OCI-M2 (cell line): ENCODE measurements around the gene SERPING1.

ENCODE experiments used
- DNase-seq: peaks from one replicate; lab custom pipeline; 2025; ENCODE audit not compliant: unreplicated experiment; lab: John Stamatoyannopoulos, UW

The SERPING1 gene

DNA sequence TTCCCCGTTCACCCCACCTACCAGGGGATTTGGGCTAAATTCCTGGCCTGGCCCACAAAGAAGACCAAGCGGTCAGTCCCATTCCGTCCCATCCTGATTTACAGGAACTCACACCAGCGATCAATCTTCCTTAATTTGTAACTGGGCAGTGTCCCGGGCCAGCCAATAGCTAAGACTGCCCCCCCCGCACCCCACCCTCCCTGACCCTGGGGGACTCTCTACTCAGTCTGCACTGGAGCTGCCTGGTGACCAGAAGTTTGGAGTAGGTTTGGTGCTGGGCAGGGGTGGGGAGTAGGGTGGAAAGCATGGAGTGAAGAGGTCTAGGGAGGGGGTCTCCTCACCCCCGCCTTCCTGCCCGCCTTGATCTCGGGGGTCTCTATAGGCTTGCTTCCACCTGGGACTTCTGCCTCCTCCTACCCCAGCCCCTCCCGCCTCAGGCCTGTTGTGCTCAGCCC is at the start of gene SERPING1:
TSS of gene SERPING1 (plus strand) at position 225 of the 455 bp plus-strand sequence. CDS start 586 bp downstream, outside the sequence.
- no peak for DNase-seq

DNA sequence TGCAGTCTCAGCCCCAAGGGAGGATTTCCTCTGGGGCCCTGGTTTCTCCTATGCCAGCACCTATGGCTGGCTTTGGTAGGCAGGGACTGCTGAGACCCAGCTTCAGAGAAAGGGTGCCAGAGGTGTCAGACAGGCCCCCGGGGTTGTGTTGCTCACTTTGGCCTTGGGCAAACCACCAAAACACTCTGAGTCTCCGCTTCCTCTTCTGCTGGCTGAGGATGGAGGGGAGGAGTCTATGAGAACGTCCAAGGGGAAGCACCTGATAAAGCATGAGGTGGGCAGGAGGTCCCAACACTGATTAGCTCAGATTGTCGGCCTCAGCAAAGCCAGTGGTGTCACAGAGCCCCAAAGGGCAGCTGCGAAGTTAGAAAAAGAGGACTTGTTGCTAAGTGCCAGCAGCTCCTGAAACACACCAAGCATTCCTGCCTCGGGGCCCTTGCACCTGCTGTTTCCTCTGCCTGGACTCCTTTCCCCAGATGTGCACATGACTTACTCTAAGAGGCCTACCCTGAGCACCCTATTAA is 49.6 kb upstream of the SERPING1 start:
- DNase-seq = no peak

DNA sequence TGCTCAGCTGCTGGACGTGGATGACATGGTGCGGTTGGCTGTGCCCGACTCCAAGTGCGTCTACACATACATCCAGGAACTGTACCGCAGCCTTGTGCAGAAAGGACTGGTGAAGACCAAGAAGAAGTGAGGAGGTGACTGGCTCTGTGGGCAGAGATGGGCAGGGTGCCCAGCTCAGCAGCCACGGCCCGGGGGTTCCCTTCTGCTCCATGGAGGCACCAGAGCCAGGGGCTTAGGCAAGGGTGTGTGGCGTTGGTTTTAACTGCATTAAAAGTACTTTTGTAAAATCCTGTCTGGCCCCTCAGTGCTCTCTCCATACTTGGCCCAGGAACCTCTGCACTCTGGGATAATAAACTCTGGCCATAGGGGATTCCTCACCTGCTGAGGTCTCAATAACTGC is 47.5 kb upstream of the SERPING1 start:
- no peak for DNase-seq

DNA sequence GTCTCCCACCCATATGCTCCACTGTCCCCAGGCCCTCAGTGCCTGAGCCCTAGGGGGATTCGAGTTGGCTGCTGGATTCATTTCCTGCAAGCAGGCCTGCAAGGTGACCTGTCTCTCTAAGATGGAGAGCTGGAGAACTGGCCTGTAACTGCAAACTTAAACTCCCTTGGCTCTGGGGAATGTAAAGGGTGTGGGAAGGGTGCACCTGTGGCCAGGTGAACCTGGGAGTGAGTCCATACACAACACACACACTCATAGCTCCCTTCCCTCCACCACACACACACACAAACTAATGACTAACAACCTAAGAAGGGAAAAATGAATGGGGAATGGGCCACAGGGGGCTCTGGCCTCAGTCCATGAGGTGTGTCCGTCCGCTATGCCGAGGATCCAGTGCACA is 45.5 kb upstream of the SERPING1 start:
- DNase-seq = no peak

DNA sequence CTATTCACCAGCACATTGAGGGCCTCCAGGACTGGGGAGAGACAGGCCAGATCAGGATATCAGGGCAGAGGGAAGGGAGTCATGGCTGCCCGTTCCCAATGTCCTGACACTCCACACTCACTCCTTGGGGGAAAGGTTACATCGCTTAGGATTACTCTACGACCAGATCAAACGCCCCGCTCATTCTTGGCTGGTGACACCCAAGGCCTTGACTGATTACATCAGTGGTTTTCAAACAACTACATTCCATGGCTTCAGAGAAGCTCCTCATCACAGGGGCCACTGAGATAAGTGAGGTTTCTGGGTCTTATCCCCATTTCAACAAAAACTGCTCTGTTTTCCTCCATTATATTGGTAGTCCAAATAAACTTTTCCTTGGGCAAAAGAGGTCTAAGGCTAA is 45.0 kb upstream of the SERPING1 start:
- DNase-seq = no peak

DNA sequence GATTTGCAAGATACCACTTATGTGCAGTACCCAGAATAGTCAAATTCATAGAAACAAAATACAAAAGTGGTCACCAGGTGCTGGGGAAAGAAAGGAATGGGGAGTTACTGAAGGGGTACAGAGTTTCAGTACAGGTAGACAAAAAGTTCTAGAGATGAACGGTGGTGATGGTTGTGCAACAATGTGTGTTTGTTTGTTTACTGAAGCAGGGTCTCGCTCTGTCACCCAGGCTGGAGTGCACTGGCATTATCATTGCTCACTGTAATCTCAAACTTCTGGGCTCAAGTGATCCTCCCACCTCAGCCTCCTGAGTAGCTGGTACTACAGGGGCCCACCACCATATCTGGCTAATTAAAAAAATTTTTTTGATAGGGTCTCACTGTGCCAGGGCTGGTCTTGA is 42.1 kb upstream of the SERPING1 start:
- no peak for DNase-seq

DNA sequence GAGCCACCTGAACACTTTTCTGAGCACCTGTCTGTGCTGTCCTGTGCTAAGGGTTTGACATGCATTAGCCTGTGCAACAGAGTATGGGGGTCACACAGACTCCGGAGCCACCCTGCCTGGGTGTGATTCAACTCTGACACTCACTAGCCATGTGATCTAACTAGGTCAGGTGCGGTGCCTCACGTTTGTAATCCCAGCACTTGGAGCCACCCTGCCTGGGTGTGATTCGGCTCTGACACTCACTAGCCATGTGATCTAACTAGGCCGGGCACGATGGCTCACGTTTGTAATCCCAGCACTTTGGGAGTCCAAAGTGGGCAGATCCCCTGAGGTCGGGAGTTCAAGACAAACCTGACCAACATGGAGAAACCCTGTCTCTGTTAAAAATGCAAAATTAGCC is 41.4 kb upstream of the SERPING1 start:
- DNase-seq = no peak

DNA sequence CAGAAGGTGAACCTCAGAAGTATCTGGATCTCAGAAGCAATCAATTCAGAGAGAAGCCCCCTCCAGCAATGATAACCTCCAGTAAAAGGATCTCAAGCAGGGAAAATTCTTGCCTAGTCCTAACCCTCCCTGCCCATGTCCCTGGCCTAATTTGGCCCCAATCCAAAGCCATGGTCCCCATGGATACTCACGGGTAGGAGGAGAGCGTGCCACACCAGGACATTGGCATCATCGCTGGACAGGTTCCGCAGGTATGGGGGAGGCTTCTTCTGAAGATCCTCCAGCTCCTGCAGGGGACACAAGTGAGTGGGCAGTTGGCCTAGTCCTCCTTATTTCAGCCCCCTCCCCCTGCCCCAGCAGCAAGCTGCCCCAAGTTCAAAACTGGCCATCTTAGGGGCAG is 37.3 kb upstream of the SERPING1 start:
- no peak for DNase-seq

DNA sequence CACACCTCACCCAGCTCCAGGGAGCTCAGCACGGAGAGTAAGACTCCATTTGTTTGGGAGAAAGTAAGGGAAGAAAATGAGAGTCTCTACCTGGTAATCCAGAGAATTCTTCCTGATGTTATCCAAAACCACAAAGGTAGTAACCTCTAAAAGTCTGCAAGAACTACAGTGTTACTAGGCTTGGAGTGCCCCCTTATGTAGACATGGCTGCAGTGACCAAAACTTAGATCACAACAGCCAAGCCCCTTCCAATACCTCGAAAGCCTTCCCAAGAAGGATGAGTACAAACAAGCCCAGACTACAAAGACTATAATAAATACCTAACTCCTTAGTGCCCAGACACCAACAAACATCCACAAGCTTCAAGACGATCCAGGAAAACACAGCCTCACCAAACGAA is 34.9 kb upstream of the SERPING1 start:
- no peak for DNase-seq

DNA sequence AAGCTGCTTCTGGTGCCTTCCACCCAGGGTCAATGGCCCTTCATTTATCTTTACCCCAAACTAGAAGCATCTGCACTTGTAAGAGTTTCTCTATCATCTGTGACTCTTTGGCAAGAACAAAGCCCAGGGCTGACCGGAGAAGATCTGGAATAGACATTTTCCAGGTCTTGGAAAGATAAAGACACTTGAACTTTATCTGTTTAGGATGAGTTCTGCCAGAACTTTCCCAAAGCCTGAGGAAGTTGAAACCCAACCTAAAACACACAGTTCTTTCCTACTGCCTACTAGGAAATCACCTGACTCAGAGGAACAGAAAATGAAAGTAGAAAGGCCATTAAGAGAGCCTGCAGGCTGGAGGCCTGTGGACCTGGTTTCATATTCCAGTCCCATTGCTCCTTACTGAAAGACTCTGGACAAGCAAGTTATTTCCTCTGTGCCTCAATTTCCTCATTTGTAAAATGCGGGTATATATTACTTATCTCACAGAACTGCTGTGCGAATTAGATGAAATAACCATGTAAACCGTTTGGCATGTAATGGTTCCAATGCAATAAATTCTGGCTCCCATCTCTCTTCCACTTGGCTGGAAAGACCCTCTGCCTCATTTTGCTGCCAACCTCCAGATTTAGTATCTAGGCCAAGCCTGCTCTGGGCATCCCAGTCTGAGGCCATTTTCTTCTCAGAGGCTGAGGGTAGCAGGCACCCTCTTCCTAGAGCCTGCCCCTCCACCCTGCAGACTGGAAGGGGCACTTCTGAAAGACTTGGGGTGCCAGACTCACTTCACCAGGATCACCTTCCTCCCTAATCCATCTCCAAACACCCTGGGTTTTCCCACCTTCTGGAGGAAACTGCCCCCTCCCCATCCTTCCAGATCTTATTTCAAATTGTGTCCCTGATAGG is 31.2 kb upstream of the SERPING1 start:
- no peak for DNase-seq

DNA sequence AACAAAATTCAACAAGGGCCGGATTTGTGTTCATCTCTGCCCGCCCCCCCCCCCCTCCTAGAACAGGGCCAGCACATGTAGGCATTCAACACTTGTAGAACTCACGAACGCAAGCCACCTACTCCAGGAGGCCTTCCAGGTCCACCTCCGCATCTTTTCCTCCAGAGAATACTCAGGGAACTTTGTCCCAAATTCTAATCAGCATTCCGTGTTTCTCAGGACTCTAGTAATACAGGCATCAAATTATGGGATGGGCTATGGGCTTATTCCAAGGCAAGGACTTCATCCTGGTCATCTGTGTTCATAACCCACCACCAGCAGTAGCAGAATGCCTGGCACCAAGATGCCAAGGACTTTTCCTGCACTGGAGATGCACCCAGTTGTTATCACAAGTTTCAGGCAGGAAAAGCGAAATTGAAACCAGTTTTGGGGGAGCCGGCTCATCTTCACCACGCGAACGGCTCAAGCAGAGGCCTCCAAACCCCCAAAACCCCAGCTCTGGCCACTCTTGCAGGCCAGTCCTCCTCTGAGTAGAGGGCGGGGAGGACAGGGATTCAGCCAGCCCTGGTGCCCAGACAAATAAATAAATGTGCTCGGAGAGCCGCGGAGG is 30.5 kb upstream of the SERPING1 start:
- no peak for DNase-seq

DNA sequence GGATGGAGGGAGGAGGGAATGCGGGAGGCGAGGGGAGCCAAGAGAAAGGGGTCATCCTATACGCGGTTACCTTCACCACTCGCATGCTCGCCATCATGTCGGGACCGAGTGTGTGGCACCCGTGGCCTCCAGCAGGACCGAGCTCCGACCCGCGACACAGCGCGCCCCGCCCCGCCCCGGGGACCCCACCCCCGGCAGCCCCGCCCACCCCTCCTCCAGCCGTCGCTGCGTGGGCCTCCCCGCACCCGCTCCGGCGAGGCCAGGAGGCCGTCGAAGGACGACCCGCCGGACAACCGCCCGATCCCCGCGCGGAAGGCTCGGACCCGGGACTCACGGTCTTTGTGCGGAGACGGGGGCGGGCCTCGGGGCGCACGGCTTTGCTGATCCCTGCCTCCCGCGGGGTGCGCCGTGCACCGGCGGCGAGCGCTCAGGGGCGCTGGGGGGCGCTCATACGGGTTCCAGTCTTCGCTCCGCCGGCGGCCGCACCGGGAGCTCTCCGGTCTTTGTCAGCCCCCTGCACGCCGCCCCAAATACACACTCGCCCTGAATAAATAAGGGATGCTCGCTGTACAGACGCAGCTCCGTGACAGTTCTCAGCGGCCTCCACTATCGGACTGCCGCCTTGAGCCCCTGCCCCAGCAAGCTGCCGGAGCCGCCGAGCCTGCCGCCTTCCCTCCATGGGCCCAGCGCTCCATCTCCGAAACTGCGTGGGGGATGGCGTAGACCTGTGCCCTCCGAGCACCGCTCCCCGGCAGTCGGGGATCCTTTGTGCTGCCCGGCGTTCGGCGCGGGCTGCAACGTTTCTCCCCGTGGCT is 29.8 kb upstream of the SERPING1 start, which contains the start of gene UBE2L6:
TSS of gene UBE2L6 (minus strand) at position 158 of the 815 bp plus-strand sequence. CDS start at position 97, 61 bp downstream.
- DNase-seq = no peak

DNA sequence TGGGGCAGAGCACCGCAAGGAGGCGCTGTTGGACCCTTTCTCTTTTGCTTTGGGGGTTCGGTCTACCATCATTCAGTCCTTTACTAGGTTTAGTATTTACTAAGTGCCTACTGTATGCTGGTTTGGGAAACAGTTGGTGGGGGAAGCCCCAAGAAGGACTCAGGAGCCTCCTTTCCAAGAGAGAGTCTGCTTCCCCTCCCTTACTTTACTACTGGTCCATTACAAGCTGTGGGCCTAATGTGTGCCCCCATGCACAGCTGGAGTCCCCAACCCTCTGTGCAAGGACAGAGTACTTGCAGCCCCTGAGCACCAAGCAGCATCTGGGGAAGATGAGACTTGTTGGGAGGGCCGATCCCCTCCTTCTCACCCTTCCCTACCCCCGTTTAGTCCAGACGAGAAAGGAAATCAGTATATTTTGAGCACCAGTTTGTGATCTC is 29.1 kb upstream of the SERPING1 start:
- peak; percentile 64 for DNase-seq

DNA sequence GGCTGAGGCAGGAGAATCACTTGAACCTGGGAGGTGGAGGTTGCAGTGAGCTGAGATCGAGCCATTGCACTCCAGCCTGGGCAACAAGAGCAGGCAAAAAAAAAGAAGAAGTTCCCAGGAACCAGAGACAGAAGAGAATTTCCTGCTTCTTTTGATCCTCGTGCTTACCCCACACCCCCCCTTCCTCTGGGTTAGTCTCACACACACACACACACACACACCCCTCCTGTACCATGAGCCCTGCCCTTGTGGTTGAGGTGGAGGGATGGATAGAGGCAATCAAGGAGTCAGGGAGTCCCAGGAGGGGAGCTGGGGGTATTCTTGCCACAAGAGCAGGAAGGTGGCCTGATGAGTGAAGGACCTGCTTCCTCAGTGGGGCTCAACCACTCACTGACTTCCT is 25.9 kb upstream of the SERPING1 start:
- DNase-seq = no peak

DNA sequence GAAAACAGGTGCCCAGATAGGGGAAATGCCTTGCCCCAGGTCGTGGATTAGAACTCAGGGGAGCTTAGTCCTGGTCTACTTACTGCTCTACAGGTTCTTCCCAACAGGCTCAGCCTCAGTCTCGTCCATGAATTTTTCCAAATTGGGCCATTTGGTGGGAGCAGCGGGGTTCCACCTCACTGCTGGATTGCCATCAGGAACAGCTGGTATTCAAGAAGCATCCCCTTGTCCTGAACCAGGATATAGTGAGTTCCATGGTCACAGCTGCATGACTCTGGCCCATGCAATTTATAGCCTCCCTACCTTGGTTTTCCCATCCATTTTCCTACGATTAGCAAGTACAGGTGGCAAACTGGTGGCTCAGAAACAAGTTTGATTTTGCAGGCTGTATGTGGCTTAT is 23.4 kb upstream of the SERPING1 start:
- no peak for DNase-seq

DNA sequence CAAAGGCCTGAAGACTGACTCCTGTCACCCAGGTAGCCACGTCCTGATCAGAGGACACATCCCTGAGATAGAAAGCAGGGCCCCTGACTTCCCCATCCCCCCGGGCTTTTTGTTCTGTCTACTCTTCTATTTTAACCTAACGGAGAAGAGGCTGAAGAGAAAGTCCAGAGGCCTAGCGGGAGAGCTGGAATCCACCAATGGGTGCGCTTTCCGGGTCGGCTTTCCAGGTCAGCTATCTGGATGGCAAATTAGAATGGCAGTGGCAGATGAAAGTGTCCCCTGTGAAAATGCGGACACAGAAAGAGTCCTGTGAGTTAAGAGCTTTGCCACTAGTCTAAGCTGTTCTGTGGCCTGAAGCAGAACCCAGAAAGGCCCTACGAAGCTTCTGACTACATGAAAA is 13.1 kb upstream of the SERPING1 start:
- DNase-seq = no peak

DNA sequence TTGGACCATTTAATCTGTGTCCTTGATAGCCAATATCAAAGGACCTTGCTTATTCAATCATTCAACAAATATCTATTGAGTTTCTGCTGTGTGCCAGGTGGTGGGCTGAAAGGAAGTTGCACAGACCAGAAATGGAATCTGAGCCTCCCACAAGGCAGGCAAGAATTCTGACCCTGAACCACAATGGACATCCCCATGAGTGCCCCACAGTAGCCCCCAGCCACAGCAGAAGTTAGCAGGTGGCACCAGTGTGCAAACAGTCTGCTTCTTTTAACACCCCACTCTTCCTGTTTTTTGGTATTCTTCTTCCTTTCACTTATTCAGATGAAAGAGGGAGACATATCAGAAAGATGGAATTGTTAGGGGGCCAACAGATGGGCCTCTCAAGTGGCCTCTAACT is 12.2 kb upstream of the SERPING1 start:
- no peak for DNase-seq

DNA sequence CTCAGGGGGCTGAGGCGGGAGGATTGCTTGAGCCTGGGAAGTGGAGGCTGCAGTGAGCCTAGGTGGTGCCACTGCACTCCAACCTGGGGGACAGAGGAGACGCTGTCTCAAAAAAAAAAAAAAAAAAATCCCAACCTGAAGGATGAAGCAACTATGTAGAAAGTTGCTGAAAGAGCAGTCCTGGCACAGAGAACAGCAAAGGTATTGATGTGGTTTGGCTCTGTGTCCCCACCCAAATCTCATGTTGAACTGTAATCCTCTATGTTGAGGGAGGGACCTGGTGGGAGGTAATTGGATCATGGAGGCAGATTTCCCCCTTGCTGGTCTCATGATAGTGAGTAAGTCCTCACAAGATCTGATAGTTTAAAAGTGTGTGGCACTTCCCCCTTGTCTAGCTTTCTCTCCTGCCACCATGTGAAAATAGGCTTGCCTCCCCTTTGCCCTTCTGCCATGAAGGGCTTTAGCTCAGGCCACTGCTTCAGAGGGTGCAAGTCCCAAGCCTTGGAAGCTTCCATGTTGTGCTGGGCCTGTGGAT is 10.7 kb upstream of the SERPING1 start:
- DNase-seq = no peak

DNA sequence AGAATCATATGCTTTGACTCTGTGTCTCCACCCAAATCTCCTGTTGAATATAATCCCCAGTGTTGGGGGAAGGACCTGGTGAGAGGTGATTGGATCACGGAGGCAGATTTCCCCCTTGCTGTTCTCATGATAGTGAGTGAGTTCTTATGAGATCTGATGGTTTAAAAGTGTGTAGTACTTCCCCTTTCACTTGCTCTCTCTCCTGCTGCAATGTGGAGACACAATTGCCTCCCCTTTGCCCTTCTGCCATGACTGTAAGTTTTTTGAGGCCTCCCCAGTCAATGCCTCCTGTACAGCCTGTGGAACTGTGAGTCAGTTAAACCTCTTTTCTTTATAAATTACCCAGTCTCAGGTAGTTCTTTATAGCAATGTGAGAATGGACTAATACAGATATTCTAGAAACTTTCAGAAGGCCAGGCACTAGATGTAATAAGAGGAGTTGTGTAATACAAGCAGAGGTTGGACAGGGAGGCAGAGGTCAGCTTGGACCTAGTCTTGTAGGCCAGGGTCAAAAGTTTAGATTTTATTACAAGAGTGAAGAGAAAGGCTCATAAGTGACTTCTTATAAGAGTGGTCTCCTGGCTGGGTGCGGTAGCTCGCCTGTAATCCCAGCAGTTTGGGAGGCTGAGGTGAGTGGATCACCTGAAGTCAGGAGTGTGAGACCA is 9.3 kb upstream of the SERPING1 start:
- no peak for DNase-seq

DNA sequence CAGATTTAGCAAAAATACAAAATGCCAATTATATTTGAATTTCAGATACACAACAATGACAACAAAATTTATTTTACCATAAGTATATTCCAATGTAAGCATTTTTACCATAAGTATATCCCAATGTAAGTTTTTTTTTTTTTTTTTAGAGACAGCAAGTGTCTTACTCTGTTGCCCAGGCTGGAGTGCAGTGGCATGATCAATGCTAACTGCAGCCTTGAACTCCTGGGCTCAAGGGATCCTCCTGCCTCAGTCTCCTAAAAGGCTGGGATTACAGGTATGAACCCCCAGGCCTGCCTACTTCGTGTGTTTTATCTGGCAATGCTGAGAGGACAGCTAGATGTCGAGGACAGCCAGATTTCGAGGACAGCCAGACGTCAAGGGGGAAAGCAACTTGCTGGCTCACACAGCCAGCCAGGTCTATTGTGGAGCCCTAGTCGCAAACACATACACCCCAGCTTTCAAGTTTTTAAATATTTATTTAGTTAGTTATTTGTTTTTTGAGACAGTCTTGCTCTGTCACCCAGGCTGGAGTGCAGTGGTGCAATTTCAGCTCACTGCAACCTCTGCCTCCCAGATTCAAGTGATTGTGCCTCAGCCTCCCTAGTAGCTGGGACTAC is 1.1 kb upstream of the SERPING1 start:
- no peak for DNase-seq
